HEK293T (cell line): ENCODE data around the gene VEZF1.

Experiments used
- ARNT ChIP-seq: fragments of 450-650 bp; IDR thresholded peaks from 2 replicates; pipeline ENCODE4 v1.6.1; 2017; ENCODE audit warnings: mild to moderate bottlenecking
- BHLHE40 ChIP-seq: fragments of 450-650 bp; IDR thresholded peaks from 2 replicates; pipeline ENCODE4 v1.6.1; 2016; ENCODE audit warnings: mild to moderate bottlenecking, moderate library complexity, borderline replicate concordance
- FOXK2 ChIP-seq: fragments of 450-650 bp; IDR thresholded peaks from 2 replicates; pipeline ENCODE4 v1.6.1; 2016; ENCODE audit warnings: mild to moderate bottlenecking
- FOXM1 ChIP-seq: fragments of 450-650 bp; IDR thresholded peaks from 2 replicates; pipeline ENCODE4 v1.6.1; 2017; ENCODE audit warnings: mild to moderate bottlenecking, borderline replicate concordance
- TARDBP ChIP-seq: fragments of 450-650 bp; IDR thresholded peaks from 2 replicates; pipeline ENCODE4 v1.6.1; 2016

DNA sequence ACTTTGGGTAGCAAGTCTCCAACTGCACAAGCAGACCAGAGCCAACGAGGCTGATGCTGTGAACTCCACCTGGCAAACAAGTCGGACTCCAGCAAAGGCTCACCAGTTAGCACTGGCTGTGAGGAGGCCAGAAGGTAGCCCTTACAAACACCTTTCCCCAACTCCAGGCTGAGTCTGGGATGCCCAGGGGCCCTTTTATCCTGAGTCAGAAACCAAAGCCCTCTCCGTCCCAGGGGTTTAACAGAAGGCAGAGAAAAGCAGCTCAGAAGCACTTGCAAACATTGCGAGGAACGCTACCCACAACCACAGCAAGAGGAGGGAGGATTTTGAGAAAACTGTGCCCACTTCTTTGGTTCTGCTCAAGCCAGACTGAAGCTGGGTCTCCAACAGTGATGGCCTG lies 57.8 kb downstream of the VEZF1 start:
- TF ChIP-seq ARNT (no peak), FOXK2 (no peak), FOXM1 (no peak), BHLHE40 (no peak), TARDBP (no peak)
